ENCODE results near the gene INHBB.

Gene INHBB

DNA sequence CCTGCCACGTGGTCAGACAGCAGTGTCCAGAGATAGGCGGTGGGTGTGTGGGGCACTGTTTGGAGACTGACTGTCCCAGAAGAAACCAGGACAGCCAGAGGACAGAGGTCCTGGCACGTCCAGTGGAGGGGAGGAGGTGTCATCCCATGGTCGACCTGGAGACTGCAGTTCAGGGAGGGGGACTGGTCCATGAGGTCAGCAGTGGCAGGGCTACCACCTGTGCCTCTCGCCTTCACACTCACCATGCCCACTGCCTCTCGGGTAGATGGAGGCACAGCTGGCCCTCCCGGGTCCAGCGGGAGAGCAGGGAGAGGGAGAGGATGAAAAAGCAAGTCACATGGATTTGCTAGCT lies 53.9 kb downstream of the INHBB start:
- DNase-seq, result no peak

DNA sequence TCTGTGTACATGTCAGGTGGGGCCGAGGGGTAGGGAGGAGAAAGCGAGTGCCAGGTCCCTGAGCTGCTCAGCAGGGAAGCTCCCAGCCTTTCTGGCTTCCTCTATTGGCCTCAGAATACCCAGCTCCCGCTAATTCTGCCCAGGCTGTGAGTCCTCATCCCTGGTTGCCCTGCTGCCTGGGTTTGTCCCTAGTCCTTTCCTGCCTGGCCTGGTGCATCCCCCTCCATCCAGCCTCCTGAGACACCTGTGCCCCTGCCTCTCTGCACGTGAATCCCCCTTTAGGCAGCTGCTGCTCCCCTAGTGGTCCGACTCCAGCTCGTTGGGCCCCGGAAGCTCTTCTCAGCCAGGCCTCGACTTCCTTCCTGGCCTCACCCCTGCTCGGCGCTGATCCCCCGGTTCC lies 54.6 kb downstream of the INHBB start:
- DNase-seq, result no peak

Data from NCI-H2227 treated with DMSO at 0.1 percent for 48 hours (cell line).